ENCODE data around the gene CAPSL.
"Not testable (repeated sequence)": the region's sequence is repeated elsewhere in the genome, so short reads cannot be mapped to it uniquely, and the experiment has no call there.

CAPSL gene

DNA sequence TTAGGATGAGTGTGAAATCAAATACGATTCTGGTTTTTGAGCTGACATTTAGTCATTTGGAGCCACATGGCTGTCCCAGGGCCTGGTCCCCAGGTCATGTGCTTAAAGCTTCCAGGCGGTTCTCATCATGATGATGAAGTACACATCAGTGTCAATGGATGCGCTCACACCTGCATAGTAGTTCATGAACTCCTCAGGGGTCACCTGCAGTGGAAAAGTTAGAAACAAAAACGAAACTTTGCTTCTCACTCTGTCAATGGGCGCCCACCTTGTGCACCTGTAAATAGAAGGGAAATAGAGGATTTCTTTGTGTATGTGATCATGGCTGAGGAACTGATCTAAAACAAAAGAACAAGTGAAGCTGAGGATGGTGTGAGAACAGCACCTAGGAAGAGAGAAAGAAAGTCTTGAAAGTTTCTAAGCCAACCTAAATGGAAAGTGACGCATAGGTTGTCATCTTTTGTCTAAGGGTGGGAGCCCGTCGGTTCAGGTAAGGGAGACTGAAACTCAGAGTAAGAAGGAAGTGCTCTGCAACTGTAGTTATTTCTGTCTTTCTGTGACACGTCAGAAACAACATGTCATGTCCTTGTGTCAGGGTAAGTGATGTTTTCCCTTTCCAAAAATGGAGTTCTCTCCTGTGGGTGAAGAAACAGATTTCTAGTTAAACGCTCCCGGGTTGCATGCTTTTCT is 33.8 kb downstream of the CAPSL start:
- DNase-seq, result no peak

DNA sequence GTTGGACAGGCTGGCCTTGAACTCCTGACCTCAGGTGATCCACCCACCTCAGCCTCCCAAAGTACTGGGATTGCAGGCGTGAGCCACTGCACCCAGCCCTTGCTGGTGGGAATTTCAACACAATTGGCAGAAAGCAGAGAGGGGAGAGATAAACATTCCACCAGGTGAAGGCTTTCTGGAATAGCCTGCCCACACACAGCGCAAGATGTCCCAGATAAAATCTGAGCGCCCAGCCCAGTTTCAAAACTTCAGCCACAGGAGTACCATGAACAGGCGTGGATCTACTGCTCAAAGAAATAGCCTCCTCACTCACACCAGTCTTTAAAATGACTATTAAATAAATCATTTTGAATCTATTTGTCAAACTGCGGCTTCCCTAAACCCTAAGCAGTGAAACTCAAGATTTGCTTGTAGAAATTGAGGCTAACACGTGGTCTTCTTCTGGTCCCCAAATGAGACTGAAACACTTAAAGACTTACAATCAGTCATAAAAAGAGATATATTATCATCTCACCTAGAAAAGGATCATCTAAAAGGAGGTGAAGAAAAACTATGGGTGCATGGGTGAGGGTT is 34.7 kb downstream of the CAPSL start:
- no peak for DNase-seq

DNA sequence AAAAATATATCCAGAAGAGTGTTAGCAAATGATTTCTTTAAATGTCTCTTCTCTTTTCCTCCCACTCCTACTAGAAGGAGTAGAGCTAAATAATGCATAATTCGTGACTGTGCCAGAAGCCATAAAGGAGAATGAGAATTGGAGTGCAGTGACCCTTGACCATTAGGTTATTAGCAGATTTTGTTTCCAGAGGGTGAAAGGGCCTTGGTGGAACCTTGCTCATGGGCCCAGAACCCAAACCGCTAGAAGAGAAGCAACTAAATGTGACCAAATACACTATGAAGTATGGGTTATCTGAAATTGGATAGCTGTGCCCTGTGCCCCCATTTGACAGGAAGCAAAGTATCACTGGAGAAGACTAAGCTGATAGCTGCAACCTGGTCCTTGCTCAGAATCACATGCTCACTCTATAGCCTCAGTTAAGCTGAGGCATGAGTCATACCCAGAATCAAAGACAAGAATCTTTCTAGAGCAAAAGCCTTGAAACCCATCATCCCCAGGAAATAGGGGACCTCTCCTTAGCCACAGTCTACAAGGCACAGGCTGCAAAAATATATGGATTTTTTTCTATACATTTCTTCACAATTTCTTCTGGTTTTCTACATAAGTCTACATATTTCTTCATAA is 36.3 kb downstream of the CAPSL start:
- DNase-seq, result no peak

DNA sequence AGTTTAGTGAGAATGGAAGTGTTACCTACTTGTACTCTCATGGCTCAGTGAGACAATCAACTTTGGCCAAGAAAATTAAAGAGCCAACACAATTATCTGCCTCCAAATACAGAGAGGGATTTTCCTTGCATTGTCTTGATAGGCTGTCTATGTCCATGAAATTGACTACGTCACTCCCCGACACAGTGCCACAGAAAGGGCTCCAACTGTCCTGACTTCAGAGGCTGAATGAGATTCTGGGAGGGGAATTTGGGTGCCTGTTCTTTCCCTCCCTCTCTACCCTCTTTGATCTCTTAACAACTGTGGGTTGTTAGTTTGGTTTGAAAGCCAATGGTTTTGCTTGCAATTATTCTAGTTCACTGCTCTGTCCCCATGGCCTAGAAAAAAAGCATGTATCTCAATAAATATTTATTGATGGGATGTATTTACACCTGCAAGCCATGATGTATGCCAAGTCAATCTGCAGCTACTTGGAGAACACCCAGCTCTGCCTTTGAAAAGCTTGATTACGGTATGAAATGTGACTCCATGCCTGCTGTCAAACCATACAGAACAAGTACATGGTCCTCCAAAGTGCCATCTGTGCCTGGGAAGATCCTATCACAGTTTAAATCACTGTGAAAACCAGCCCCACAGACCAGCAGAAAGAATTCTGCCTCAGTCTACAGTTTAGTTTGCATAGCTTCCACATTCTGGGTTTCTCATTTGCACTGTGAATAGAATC is 37.3 kb downstream of the CAPSL start:
- no peak for DNase-seq

DNA sequence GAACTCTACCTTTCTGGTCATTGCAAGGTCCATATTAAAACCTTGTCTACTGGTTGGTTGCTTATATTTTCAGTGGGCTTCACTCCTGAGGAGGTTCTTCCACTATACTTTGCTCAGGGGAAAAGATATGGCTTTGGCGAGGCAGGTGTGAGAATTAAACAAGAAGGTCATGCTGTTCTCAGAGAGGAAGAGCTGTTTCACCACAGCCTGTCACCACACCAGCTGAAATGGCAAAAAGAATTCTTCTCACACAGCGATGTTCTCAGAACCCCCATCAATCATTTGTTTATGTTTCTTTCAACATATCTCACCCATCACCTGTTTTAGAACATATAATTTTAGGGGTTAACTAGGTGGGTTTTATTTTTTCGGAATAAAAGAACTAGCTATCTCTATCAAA is 38.6 kb downstream of the CAPSL start:
- DNase-seq, result no peak

DNA sequence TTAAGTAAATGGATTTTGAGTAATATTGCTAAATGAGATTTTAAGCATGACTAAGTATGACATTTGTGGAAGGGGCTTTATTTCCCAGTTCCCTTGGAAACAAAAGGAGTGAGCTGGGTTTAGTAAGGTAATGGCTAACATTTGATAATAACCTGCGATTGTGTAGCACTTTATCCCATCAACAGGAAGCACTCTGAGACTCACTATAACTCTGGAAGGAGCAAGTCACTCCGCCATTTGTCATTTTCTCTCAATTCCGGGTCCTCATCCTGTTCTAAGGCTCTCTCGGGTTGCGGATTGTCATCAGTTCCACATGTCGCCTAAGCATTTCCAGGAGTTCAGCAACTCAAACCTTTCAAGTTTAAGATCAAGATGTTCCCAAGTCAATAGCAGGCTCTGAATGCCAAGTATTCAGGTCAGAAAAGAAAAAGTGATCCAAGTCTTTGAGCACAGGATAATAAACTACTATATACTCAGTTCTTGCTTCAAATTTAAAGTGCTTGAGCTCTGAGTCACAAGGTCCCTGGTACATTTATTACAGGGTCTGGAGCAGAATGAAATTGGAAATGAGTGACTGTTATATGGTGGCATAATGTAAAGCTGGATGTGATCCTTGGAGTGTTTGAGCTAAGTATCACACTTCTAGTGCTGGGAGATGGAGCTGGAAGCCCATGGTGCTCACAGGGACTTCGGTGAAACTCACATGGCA is 39.3 kb downstream of the CAPSL start:
- no peak for DNase-seq

DNA sequence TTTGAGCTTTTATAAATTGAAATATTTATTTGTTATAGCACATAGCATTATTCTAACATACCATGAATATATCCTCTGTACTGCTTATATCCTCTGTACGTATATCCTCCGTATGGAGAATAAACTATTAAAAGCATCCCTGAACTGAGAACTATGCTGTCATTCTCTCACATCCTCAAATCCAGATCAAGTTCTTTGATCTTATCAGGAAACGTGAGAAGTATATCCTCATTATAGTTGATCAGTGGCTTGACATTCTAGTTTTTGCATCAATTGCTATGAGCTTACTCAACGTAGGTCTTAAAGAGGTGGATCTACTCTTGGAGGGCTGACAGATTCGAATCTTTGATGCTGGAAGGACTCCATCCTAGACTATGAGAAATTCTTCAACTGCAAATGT is 44.3 kb downstream of the CAPSL start:
- DNase-seq, result no peak

DNA sequence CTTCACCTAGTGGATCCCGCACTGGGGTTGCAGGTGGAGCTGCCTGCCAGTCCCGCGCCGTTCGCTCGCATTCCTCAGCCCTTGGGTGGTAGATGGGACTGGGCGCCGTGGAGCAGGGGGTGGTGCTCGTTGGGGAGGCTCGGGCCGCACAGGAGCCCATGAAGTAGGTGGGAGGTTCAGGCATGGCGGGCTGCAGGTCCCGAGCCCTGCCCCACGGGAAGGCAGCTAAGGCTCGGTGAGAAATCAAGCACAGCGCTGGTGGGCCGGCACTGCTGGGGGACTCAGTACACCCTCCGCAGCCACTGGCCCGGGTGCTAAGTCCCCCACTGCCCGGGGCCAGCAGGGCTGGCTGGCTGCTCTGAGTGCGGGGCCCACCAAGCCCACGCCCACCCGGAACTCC is 45.6 kb downstream of the CAPSL start:
- not testable (repeated sequence) for DNase-seq

DNA sequence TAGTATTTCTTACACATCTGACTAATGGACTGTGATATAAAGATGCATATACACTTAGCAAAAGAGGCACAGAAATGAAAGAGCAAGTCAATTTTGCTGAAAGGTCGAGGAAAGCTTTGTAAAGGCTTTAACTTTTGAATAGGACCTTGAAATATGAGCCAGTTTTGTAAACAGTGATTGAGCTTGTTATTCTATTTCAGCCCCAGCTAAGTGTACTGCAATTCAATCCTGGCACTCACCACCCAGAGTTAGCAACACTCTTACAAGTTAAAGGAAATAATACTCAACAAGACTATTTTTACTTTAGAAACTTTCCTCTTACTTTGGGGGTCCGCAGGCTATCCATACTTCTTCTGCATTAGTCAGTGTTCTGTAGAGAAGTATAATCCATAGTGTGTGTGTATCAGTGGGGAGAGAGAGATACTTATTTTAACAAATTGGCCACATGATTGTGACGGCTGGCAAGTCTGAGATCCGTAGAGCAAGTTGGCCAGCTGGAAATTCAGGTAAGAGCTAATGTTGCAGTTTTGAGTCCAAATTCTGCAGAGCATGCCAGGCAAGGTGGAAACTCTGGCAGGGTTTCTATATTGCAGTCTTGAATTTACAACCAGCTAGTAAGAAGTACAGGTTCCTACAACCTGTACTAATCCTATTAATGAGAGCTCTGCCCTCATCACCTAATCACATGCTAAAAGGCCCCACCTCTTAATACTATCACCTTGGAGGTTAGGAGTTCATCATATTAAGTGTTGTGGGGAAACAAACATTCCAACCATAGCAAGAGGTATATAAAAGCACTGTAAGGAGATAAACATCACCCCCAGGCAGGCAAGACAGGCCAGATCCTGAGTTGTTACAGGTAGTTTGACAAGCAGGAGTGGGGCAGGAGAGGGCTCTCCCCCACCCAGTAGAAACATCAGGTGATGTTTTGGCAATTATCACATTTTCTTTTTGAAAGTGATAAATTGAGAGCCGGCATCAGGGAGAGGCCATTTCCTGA is 48.1 kb downstream of the CAPSL start:
- DNase-seq, result no peak

DNA sequence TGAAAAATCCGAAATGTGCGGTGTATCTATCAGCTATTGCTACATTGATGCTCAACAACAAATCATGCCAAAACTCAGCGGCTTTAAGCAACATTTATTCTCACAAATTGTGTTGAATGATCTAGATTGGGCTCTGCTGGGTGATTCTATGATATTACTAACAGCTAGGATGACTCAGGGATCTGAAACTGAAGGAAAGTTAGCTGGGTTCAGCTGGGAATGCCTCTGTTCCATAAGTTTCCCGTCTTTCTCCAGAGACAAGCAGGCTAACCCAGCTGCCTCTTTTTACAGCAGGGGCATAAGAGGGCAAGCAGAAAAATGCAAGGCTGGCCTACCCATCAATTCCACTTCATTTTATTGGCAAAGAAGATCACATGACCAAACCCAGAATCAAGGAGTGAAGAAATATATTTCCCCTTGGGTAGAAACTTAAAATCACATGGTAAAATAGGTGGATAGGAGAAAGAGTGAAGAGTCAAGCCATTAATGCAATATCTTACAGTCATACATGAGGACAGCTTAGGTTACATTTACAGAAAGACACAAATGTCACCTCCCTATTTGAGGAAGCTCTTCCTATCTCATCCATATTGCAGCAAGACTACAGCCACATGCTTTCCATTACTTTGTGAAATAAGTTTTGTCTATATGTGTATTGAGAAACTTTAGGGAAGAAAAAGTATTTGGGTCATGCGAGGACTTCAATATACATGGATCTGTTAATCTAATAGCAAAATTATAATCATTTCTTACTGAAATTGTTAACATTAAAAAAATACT is 50.9 kb downstream of the CAPSL start:
- no peak for DNase-seq

DNA sequence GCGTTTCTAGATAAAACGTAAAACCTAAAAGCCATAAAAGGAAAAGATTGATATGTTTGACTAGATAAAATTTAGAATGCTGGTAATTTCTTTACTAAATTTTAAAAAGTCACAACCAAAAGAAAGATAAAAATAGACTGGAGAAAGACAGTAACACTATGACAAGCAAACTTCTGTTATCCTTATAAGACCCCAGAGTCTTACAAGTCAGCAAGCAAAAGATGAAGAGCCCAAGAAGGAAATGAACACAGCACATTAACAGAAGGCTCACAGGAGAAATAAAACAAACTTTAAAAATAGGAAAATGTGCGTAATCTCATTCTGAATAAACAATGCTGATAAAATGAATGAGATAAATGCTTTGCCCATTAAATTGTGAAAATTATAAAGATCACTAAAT is 52.0 kb downstream of the CAPSL start:
- no peak for DNase-seq

DNA sequence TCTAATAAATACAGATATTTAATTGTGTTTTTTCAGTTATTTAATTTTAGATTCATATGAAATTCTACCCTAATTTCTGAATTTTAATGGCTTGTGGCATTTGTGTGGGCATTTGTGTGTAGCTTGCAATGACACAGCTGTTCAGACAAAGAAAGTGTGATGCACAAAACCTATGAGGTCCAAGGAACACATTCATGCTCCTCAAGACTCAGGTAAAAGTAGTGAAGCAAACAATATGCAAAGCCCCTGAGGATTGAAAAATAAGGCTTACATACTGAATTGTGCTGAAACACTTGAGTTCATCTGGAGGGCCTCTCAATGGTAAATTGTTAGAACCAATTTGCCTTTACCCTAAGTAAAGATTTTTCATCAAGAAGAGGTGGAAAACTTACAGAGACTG is 53.6 kb downstream of the CAPSL start:
- DNase-seq, result no peak

DNA sequence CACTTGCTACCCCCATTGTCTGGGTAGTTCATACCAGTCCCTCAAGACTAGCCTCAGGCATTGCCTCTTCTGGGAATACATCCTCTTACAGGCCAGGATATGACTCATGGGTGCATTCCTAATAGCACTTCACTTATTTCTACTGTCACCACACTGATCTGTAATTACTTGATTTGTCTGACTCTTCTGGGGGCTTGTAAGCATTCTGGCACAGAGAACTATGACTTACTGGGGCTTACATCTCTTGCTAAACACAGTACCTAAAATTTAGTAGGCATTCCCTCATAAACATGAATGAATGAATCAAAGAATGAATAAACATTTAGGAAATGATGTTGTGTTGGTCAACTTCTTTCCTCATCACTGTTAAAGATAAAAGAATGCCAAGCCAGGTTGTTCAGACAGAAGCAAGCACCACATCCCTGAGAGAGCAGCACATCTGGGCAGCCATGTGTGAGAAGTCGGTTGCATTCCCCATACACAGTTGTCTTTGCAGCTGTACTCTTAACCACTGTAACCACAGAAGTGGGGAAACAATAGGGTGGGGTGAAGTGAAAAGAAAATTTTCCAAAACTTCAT is 54.1 kb downstream of the CAPSL start:
- DNase-seq, result peak; percentile 68

DNA sequence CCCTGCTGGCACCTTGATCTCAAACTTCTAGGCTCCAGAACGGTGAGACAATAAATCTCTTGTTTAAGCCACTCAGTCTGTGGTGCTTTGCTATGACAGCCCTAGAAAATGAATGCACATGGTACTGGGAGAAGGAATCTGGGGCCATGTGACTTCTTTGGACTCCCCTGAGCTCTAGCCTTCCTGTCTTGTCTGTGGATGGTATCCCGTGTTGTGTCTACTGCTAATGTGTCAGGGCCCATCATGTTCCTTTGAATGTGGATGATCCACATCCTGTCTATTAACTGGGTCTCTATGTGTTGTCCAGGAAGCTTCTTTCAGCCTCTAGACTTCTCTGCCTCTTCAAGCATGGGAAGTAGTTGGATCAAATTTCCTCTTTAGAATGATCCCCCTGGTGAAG is 56.7 kb downstream of the CAPSL start:
- no peak for DNase-seq

DNA sequence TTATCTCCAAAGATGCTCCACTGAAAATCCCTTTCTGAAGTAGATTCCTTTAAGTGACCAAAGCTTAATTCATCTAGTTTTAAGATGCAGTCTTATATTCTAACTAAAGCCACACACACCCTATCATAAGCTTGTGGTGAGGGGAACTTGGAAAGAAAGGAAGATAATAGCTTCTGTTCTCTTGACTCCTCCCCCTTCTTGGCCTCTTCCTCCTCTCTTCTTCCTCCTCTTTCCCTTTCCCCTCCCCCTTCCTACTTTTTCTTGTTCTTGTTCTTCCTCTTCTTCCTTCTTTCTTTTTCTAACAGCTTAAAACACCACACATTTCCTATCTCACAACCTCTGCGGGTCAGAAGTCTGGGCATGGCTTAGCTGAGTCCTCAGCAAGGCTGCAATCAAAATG is 58.3 kb downstream of the CAPSL start:
- peak; percentile 42 for DNase-seq

DNA sequence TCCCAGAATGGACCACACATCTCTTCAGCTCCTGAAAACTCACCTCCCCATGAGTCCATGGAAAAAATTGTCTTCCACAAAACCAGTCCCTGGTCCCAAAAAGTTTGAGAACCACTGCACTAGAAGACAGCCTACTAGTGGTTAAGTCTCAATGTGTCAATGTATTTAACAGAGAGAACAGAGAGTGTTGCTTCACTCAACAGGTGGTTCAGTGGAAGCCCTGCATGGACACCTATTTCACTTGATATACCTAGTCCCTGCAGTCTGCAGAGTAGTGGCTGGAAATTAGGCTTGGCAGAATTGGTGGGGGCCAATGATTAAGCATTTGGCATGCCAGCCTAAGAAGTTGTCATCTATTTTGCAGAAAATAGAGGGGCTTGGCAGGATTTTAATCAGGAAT is 58.8 kb downstream of the CAPSL start:
- DNase-seq, result no peak

DNA sequence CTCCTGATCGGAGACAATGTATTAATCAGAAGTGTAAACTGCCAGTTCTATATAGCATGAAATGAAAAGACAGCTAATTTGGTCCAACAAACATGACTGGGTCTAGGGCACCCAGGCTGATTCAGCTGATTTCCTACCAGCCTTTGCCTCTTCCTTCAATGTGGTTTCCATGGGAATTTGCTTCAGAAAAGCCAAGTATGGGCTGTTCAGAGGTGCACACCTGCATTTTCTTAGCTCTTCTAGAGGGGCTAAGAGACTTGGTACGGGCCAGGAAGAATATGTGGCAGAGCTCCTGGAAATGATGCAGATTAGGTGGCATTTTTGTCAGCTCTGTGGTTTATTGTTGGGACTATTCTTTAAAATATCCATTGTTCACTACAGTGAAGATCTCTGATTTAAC is 59.3 kb downstream of the CAPSL start:
- DNase-seq, result no peak

DNA sequence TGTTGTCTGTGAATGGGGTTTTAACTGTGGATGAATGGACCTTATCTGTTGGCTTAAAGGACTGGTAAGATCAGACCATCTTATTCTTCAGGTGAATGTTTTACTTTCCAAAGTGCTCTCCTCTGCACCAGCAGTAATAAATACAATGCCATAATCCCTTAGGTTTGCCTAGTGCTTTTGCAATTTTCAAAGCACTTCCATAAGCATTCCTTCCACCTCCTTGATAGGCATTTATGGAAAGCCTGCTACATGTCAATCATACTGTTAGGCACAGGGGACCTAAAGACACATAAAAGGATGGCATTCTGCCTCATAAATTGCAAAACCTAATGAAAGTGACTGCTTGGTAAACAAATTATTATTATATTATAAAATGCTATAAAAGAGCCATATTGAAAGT is 60.3 kb downstream of the CAPSL start:
- DNase-seq, result no peak

DNA sequence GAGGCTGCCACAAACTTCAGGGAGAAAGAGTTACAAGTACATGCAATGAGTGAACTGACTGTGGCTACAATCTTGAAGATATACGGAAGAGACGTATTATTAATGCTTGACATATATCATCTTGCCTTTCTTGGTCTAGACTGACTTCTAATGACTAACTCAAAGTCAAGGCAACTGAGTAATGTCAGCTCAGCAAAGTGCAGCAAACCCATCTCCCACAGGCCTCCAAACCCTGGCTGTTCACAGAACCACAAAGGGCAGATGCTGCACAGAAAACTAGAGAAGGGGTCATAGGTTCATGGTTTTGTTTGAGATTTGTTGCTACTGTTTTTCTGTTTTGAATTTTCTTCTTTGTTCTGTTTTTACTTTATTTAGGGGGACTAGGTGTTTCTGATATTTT is 60.8 kb downstream of the CAPSL start:
- DNase-seq, result no peak

DNA sequence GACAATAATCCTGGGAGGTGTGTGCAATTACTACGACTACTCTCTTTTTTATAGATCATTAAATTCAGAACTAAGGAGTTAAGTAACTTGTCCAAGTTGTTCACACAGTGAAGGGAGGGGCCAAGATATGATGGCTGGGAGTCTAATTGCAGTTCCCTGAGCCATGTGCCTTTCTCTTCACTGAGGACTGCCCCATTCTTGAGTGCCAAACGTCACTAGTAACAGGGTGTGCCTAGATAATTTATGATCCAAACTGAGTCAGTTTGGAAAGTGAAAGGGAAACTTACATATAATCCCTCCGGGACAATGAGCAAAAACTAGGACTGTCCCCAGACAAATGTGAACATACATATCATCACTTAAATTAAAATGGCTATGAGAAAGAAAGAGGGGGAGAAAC is 61.5 kb downstream of the CAPSL start:
- DNase-seq, result no peak

DNA sequence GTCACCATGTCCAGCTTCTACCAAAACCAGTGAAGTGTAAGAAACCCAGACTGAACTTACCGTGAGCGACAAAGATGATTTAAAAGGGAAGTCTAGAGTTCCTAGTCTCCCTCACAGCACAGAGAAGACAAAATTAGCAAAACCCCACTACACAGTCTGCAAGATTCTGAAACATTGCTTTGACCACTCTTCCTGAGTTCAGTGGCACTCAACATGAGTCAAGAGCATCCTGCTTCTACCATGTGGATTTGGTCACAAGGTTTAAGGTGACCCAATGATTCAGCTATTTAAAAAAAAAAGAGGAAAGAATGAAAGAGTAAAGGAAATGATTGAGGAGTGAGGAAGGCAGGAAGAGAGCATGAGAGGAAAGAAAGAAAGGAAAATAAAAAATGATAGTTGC is 62.0 kb downstream of the CAPSL start:
- DNase-seq, result no peak
